Fibroblast of the aortic adventitia (primary cell): Measurements from ENCODE around the gene YIPF1. TPM values are rescaled to one million over a fixed set of nuclear protein-coding genes. Genes with fewer than 3 reads are reported as not detected.
"Not testable (repeated sequence)": the region's sequence is repeated elsewhere in the genome, so short reads cannot be mapped to it uniquely, and the experiment has no call there.

Source experiments
- DNase-seq: peaks from one replicate; pipeline ENCODE4 v3.0.0-alpha.2; 2010; ENCODE audit warnings: low read depth
- H3K4me3 ChIP-seq: 2 replicates; pipeline ENCODE4 v1.5.1; 2011; ENCODE audit warnings: low read depth, mild to moderate bottlenecking, control low read depth, low read length, moderate library complexity
- total RNA-seq: library from RNA; depleted of rRNA; stranded (reverse); fragments of >200 nt; gene quantifications from 2 replicates; pipeline ENCODE4 v1.2.3, GENCODE V29; 2012; ENCODE audit warnings: low replicate concordance
- TF ChIP-seq, protein P1 (sequence below): IDR thresholded peaks from 2 replicates; pipeline ENCODE4 v1.5.1; 2011; ENCODE audit warnings: mild to moderate bottlenecking, low read length, control low read depth, inconsistent platforms; ENCODE audit not compliant: insufficient read depth

Gene YIPF1
- total RNA-seq, 1 donor, result 30.1 TPM

DNA sequence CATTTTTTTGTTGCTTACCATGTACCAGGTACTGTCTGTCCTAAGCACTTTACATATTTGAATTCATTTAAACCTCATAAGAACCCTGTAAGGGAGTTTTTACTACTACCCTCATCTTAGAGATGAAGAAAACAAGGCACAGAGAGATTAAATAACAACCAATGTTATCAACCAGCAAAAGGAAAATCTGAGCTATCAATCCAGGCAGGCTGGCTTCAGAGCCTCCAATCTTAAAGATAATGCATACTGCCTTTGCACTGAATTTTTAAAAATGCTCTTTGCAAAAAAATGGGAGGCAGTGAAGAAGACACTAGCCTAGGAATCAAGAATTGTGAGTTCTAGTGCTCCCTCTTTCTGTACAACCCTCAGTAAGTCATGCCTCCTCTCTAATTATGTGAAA is 70.2 kb downstream of the YIPF1 start:
- TF ChIP-seq, protein P1, sequence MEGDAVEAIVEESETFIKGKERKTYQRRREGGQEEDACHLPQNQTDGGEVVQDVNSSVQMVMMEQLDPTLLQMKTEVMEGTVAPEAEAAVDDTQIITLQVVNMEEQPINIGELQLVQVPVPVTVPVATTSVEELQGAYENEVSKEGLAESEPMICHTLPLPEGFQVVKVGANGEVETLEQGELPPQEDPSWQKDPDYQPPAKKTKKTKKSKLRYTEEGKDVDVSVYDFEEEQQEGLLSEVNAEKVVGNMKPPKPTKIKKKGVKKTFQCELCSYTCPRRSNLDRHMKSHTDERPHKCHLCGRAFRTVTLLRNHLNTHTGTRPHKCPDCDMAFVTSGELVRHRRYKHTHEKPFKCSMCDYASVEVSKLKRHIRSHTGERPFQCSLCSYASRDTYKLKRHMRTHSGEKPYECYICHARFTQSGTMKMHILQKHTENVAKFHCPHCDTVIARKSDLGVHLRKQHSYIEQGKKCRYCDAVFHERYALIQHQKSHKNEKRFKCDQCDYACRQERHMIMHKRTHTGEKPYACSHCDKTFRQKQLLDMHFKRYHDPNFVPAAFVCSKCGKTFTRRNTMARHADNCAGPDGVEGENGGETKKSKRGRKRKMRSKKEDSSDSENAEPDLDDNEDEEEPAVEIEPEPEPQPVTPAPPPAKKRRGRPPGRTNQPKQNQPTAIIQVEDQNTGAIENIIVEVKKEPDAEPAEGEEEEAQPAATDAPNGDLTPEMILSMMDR, result no peak
- no peak overlapping the region for H3K4me3 ChIP-seq
- DNase-seq, result no peak

DNA sequence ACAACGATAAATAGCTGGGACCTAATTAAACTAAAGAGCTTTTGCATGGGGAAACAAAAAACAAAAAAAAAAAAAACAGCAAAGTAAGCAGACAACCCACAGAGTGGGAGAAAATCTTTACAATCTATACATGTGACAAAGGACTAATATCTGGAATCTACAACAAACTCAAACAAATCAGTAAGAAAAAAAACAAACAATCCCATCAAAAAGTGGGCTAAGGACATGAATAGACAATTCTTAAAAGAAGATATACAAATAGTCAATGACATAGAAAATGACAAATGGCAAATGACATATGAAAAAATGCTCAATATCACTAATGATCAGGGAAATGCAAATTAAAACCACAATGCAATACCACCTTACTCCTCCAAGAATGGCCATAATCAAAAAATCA is 73.0 kb downstream of the YIPF1 start:
- DNase-seq, H3K4me3 ChIP-seq: not testable (repeated sequence)

DNA sequence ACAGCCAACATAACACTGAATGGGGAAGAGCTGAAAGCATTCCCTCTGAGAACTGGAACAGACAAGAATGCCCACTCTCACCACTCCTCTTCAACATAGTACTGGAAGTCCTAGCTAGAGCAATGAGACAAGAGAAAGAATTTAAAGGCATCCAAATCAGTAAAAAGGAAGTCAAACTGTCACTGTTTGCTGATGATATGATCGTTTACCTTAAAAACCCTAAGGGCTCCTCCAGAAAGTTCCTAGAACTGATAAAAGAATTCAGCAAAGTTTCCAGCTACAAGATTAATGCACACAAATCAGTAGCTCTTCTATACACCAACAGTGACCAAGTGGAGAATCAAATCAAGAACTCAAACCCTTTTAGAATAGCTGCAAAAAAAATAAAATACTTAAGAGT is 74.1 kb downstream of the YIPF1 start:
- not testable (repeated sequence) for H3K4me3 ChIP-seq, DNase-seq

DNA sequence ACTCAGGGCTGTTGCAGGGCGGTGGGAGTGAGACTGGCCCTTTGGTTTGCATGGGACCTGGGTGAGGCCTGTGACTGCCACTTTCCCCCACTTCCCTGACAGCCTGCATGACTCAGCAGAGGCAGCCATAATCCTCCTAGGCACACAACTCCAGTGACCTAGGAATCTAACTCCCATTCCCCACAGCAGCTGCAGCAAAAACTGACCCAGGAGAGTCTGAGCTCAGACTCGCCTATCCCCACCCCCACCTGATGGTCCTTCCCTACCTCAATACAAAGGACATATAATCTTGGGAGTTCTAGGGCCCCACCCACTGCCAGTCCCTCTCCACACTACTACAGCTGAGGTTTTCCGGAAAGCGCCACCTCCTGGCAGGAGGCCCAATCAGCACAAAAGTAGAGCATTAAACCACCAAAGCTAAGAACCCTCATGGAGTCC is 78.2 kb downstream of the YIPF1 start:
- no peak for DNase-seq
- no peak overlapping the region for H3K4me3 ChIP-seq
- TF ChIP-seq, protein P1, result no peak

DNA sequence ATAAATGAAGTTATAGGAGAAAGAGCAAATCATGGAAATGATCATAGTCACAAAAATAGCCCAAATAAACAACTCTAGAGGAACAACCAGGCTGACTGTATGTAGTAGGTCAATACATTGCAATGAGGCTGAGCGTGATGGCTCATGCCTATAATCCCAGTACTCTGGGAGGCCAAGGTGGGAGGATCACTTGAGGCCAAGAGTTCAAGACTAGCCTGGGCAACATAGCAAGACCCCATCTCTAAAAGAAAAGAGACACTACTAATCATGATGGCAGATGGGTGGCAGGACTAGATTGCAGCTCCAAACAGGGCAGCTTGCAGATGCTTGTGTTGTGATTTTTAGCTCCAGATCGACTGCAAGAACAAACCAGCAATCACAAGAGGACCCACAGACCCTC is 79.1 kb downstream of the YIPF1 start:
- H3K4me3 ChIP-seq, result no peak overlapping the region
- TF ChIP-seq, protein P1, result no peak
- no peak for DNase-seq

DNA sequence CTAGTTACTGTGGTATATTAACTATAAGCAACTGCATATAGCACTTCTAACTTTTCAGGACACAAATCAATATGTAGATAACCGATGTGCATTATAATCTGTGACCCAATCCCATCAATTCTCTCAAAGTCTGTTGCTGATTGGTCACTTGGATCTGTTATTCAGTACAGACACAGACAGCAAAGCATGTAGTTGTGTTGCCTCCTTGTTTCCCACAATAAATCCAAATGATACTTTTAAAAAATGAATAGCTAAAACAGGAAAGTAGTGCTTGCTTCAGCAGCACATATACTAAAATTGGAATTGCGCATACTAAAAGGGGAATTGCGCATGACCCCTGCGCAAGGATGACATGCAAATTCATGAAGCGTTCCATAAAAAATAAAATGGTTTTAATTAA is 79.6 kb downstream of the YIPF1 start:
- no peak for DNase-seq
- TF ChIP-seq, protein P1, result no peak
- H3K4me3 ChIP-seq, result no peak overlapping the region

DNA sequence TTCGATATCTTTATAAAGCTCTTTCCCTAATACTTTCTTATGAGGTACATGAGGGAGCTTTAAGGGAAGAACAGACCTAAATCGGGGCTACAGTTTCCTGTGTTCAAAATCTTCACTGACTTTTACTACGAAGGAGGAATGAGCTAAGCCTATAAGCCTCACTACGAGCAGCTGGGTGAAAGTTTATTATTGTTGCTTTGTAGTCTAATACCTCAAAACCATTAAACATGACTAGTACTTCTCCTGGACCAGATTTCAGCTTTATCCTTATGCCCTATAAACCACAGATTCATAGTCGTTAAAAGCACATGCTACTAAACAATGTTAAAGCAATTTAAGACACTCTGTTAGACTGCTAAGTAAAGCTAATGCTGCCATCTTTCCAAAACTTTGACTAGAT is 81.7 kb downstream of the YIPF1 start:
- no peak for DNase-seq
- TF ChIP-seq, protein P1, result no peak
- H3K4me3 ChIP-seq, result no peak overlapping the region

DNA sequence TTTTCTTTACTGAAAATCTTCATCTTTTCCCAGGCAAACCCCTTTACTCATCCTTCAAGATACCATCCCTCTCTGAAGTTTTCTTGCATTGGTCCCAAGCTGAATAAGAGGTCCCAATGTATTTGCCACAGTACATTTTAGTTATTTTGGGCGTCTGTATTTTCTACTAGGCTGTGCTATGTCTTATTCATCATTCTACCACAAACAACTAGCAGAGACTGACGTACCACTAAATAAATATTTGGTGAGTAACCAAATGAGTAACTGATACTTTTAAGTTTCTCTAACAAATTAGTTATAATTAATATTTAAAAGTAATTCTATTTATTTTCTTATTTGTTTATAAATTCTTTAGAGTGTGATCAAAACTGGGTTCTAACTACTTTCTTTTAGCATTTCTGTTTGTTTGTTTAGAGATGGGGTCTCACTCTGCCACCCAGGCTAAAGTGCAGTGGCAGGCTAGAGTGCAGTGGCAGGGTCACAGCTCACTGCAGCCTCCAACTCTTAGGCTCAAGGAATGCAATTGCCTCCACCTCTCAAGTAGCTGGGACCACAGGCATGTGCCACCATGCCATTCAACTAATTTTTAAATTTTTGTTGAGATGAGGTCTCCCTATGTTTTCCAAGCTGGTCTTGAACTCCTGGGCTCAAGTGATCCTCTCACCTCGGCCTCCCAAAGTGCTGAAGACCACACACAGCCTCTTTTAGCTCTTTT is 84.6 kb downstream of the YIPF1 start:
- TF ChIP-seq, protein P1, result no peak
- no peak overlapping the region for H3K4me3 ChIP-seq
- no peak for DNase-seq
